ENCODE measurements around the gene SRP54.
A peak's percentile ranks its signal among the peaks of the same experiment; 100 is the strongest.
"Not testable (repeated sequence)": the region's sequence is repeated elsewhere in the genome, so short reads cannot be mapped to it uniquely, and the experiment has no call there.

The SRP54 gene
- 65.8 to 180 (median 83.1) reads per million in 3 experiments for total RNA-seq

DNA sequence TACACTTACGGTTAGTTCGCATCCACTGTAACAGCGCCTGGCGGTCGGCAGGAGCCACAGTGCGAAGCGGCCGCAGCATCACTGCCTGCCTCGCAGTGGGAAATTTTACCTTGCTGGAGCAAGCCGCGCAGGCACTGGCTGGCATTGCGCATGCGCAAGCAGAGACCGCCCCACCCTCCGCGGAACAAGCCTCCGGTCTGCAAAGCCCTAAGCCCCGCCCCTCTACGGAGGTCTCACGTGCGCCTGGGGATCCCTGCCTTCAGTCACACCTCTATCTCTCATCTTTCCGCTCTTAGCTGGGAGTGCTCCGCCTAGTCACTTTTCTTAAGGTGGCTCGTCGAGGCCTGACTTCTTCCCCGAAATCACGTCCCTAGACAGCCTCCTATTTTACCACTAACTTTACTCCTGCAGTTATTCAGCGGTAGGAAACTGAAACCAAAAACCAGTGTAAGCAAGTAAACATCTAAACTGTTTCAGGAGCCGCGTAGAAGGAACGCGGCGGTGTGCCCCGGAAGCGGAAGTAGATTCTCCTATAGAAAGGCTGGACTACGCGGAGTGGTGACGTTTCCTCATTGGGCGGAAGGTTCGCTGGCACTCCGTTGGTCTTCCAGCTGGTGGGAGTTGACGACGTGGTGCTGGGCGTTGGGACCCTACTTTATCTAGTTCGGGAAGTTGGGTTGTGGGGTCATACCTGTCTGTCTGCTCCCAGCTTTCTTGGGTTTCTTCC is at the start of gene SRP54:
SRP54 (plus strand) TSS at position 572 of the 727 bp plus-strand sequence. CDS start 13,718 bp downstream, outside the sequence.
- peak; percentile 100 for DNase-seq

DNA sequence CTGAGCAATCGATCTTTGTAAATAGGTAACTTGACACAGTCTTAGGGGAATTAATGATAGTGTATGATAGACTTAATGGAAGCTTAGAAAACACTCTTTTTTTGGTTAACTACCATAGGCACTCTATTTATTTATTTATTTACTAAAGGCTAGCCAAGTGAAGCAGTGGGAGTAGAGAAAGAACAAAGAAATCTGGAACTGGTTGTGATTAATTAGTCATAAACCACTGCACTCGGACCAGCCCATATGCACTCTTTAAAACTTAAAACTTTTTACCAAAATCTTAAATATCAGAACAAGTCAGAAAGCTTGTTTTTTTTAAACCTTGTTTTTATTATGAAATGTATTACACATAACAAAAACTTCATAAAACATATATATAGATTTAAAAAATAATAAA is 49.5 kb upstream of the SRP54 start:
- DNase-seq, result no peak

- DNase-seq, result no peak
Measured at GRCh38 chr14:34935488-34935887, 47.3 kb upstream of the SRP54 start.

- DNase-seq, result no peak
Measured at GRCh38 chr14:34937442-34937841, 45.4 kb upstream of the SRP54 start.

DNA sequence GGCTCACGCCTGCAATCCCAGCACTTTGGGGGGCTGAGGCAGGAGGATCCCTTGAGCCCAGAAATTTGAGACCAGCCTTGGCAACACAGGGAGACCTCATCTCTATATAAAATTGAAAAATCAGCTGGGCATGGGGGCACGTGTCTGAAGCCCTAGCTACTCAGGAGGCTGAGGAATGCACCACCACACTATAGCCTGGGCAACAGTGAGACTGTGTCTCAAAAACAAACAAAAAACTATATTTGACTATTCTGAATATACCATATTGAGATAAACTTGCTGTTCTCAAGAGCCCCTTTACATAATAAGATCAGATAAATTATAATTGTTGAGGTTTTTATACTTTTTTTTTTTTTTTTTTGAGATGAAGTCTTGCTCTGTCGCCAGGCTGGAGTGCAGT is 44.9 kb upstream of the SRP54 start:
- DNase-seq, result no peak

DNA sequence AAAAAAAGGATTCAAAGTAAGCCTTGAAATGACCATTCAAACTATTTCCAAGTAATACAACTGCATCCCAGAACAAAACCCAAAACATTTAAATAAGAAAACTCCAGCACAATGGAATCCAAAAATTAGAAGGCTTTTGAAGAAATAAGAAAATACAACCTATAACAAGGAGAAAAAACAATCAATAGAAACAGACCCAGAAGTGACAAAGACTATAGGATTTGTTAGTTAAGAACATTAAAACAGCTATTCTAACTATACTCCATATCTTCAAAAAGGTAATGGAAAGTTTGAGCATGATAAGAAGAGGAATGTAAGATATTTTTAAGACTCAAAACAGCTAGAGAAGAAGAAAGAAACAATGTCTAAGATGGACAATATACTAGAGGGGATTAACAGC is 39.3 kb upstream of the SRP54 start:
- DNase-seq, result no peak

GRCh38 chr14:34944744-34945143 is 38.0 kb upstream of the SRP54 start:
- DNase-seq, result no peak

- no peak for DNase-seq
Measured at GRCh38 chr14:34946699-34947098, 36.1 kb upstream of the SRP54 start.

- no peak for DNase-seq
Measured at GRCh38 chr14:34951286-34951685, 31.5 kb upstream of the SRP54 start.

DNA sequence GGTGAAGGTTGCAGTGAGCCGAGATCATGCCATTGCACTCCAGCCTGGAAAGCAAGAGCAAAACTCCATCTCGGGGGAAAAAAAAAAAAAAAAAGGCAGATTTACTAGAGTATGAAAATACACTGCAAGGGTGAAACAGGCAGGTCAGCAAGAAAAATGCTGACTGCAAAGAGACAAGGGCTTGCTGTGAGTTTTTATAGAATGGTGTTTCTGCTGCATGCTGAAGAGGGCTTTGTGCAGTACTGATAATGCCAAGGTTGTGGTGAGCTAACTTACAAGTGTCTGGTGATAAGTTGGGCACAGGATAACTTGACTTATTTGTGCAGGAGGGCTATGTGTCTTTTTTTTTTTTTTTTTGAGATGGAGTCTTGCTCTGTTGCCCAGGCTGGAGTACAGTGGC is 25.9 kb upstream of the SRP54 start:
- no peak for DNase-seq

- DNase-seq, result no peak
Measured at GRCh38 chr14:34957771-34958286, 25.0 kb upstream of the SRP54 start.

DNA sequence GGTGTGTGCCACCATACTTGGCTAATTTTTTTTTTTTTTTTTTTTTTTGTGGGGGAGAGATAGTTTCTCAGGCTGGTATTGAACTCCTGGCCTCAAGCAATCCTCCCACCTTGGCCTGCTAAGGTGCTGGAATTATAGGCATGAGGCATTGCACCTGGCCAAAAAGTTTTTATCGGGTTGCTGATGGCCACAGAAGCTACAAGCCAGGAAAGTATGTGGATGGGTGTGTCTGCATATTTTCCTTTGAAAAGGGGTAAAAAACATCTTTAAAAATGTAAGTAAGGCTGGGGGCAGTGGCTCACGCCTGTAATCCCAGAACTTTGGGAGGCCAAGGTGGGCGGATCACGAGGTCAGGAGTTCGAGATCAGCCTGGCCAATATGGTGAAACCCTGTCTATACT is 20.7 kb upstream of the SRP54 start:
- DNase-seq, result not testable (repeated sequence)

GRCh38 chr14:34964977-34965764 is 17.6 kb upstream of the SRP54 start:
- DNase-seq, result no peak

DNA sequence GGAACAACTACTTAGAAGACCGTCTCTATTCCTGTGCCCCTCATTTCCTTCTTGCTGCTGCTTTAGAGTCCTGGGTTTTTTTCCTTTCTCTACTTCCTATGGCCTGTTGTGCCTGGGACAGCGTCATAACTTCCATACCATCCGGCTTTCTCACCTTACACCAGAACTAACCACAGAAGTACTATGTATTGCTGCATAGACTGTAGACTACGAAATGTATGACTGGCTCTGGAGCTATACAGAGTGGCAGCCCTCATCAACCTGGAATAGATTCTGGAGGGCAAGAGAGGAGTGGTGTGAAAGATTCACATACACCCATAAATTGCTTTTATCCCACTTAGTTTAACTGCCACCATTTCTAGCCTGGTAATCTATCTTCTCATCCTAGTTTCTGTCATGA is 16.9 kb upstream of the SRP54 start:
- no peak for DNase-seq

GRCh38 chr14:34966413-34966812 is 16.4 kb upstream of the SRP54 start:
- DNase-seq, result no peak

DNA sequence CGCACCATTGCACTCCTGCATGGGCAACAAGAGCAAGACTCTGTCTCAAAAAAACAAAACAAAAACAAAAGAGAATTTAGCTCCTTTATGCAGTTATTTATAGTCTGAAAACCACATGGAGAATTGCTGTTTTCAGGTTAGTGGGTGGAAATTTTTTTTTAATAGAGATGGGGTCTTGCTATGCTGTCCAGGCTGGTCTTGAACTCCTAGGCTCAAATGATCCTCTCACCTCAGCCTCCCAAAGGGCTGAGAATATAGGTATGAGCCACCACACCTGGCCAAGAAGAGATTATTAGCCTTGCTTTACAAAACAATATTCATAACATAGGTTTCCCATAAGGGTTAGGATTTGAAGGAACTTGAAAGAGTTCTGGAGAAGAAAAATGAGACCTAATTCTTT is 12.1 kb upstream of the SRP54 start:
- DNase-seq, result no peak

DNA sequence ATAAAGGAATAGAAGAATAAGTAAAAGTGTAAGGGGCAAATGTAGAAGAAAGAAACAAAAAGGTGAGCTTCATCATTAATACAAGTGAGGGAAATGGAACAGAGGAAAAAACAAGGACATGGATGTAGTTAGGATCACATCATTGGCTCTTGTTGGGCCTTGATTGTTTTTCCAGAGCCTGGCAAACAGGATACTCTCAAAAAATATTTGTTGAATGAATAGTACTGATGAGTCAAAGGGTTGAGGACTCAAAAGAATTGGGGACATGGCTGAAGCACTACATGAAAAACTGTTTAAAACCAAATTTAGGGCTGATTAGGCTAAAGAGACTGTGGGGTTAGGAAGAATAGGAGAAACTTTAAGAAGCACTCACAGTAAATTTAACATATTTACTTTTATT is 11.4 kb upstream of the SRP54 start:
- no peak for DNase-seq

DNA sequence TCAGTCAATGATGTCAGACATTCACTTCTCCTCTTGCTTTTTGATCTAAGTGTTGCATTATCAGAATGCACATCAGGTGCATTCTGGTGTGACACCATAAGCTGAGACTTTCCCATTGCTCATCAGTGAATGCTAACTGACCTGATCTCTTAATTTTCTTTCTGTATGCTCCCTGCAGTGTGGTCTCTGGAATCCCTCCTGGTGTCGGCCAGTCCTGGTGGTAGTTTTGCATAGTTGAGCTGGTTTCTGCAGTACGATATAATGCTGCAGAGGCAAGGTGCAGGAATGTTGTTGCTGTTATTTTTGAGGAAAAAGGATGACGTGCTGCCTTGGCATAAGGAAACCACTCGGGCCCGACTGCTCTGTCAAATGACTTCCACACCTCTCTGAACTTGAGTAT is 11.0 kb upstream of the SRP54 start:
- no peak for DNase-seq

DNA sequence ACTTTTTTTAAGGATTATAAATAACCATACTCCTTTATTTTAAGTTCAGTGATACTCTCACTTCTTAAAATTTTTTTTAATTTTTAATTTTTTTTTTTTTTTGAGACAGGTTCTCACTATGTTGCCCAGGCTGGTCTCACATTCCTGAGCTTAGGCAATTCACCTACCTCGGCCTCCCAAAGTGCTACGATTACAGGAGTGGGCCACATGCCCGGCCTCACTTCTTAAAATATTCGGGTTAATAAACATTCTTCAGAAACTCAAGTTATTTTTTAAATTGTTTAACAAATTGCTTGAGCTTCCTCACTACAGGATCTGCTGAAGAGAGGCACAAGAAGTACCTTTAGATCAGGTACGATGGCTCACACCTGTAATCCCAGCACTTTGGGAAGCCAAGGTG is 4.3 kb upstream of the SRP54 start:
- no peak for DNase-seq

DNA sequence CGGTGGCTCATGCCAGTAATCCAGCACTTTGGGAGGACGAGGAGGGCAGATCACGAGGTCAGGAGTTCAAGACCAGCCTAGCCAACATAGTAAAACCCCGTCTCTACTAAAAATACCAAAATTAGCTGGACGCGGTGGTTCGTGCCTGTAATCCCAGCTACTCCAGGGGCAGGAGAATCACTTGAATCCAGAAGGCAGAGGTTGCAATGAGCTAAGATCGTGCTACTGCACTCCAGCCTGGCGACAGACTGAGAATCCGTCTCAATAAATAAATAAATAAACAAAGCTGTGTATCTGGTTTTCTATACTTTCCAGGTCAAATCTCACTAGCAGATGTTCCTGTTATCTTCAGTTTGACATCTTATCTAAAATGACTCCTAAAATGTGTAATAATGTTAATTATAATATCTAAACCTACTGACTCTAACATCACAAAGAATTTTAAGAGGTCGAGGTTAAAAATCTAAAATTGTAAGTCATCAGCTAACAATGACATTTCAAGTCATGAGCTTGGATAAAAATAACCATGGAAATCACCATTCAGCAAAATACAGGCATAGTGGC is 2.4 kb upstream of the SRP54 start:
- no peak for DNase-seq

- peak; percentile 40 for DNase-seq
Measured at GRCh38 chr14:34981743-34982420, 910 bp upstream of the SRP54 start.

- no peak for DNase-seq
Measured at GRCh38 chr14:34983148-34983760, 462 bp downstream of the SRP54 start.

GRCh38 chr14:34983786-34984185 is 994 bp downstream of the SRP54 start:
- no peak for DNase-seq

All from central memory CD4-positive, alpha-beta T cell (primary cell).